MM.1S (cell line): ENCODE data around the gene KCNK16.

Source experiments
- CTCF ChIP-seq: fragments of 300-600 bp; sonication (generic); IDR thresholded peaks from 2 replicates; pipeline ENCODE4 v1.5.1; 2016; ENCODE audit warnings: antibody characterized with exemption, low read length, mixed read lengths
- EZH2 ChIP-seq: fragments of 300-600 bp; sonication (generic); optimal IDR thresholded peaks from 2 replicates; pipeline ENCODE3; 2017; ENCODE audit warnings: low read depth, mild to moderate bottlenecking, antibody characterized with exemption, low read length, mixed read lengths

- TF ChIP-seq CTCF (no peak), EZH2 (no peak)
Observed at GRCh38 chr6:39274903-39275302, 47.6 kb downstream of the KCNK16 start.
